ENCODE results near the gene SOX1.

SOX1 gene

GRCh38 chr13:112073245-112074138, 6.5 kb downstream of the SOX1 start:
- no peak for DNase-seq

GRCh38 chr13:112074139-112074865, 7.4 kb downstream of the SOX1 start:
- no peak for DNase-seq

- no peak for DNase-seq
Observed at GRCh38 chr13:112077729-112078128, 10.8 kb downstream of the SOX1 start.

- DNase-seq, result no peak
Observed at GRCh38 chr13:112078216-112078615, 11.3 kb downstream of the SOX1 start.

- no peak for DNase-seq
Observed at GRCh38 chr13:112078879-112079531, 12.1 kb downstream of the SOX1 start.

- DNase-seq, result no peak
Observed at GRCh38 chr13:112079696-112080095, 12.7 kb downstream of the SOX1 start.

GRCh38 chr13:112083971-112084370, 17.0 kb downstream of the SOX1 start:
- no peak for DNase-seq

- no peak for DNase-seq
Observed at GRCh38 chr13:112092453-112092852, 25.5 kb downstream of the SOX1 start.

GRCh38 chr13:112095354-112095753, 28.4 kb downstream of the SOX1 start:
- DNase-seq, result no peak

GRCh38 chr13:112096959-112097358, 30.0 kb downstream of the SOX1 start:
- DNase-seq, result no peak

GRCh38 chr13:112097770-112098169, 30.8 kb downstream of the SOX1 start:
- no peak for DNase-seq

GRCh38 chr13:112098699-112099098, 31.8 kb downstream of the SOX1 start:
- no peak for DNase-seq

GRCh38 chr13:112101360-112101930, 34.5 kb downstream of the SOX1 start:
- peak; percentile 16 for DNase-seq

GRCh38 chr13:112102243-112102642, 35.3 kb downstream of the SOX1 start:
- no peak for DNase-seq

- DNase-seq, result no peak
Observed at GRCh38 chr13:112103260-112103838, 36.4 kb downstream of the SOX1 start.

GRCh38 chr13:112103961-112104880, 37.3 kb downstream of the SOX1 start:
- no peak for DNase-seq

GRCh38 chr13:112104881-112105234, 37.9 kb downstream of the SOX1 start:
- DNase-seq, result no peak

GRCh38 chr13:112105244-112105681, 38.3 kb downstream of the SOX1 start:
- no peak for DNase-seq

GRCh38 chr13:112105892-112106291, 38.9 kb downstream of the SOX1 start:
- DNase-seq, result no peak

GRCh38 chr13:112106478-112107141, 39.7 kb downstream of the SOX1 start:
- DNase-seq, result no peak

- DNase-seq, result no peak
Observed at GRCh38 chr13:112107289-112107688, 40.3 kb downstream of the SOX1 start.

Data from NCI-H82 (cell line).